DND-41 (cell line): ENCODE measurements around the gene SMIM10L2A.

ENCODE experiments used
- CTCF ChIP-seq: IDR thresholded peaks from 2 replicates; pipeline ENCODE4 v1.5.1; 2012; ENCODE audit warnings: borderline replicate concordance, low read length, moderate library complexity, mild to moderate bottlenecking; ENCODE audit not compliant: poor library complexity, severe bottlenecking; ENCODE audit errors: extremely low read depth
- EZH2 ChIP-seq: IDR thresholded peaks from 3 replicates; pipeline ENCODE4 v1.6.1; 2012; ENCODE audit warnings: borderline replicate concordance, low read depth, mild to moderate bottlenecking, moderate library complexity, low read length, inconsistent platforms; ENCODE audit not compliant: severe bottlenecking

- no peak for TF ChIP-seq CTCF
- TF ChIP-seq EZH2, result no peak
Measured at GRCh38 chrX:135421932-135422809, at the start of gene SMIM10L2A.
